Prostate gland (tissue), 2 donors: ENCODE results near the gene NOB1. TPM values are rescaled to one million over a fixed set of nuclear protein-coding genes. Genes with fewer than 3 reads are reported as not detected.

Experiments
- DNase-seq: peaks from one replicate; pipeline ENCODE4 v3.0.0-alpha.2; 2019; ENCODE audit warnings: low spot score
- H3K27ac ChIP-seq, 2 donors: fragments of 200-600 bp; sonication (generic); 2 replicates each; pipeline ENCODE4 v1.5.1; 2017 to 2019
- H3K27me3 ChIP-seq: fragments of 200-600 bp; sonication (generic); replicated peaks from 2 replicates; pipeline ENCODE4 v1.5.1; 2019; ENCODE audit not compliant: insufficient read depth
- H3K36me3 ChIP-seq, 2 donors: fragments of 200-600 bp; sonication (generic); 1 replicate in 1 of 2; 2 replicates in 1 of 2; pipeline versions ENCODE4 v1.5.1 to v1.8.1; 2017 to 2019
- H3K4me1 ChIP-seq: fragments of 200-600 bp; sonication (generic); replicated peaks from 2 replicates; pipeline ENCODE4 v1.5.1; 2019
- H3K4me3 ChIP-seq, 2 donors: fragments of 200-600 bp; sonication (generic); 2 replicates each; pipeline ENCODE4 v1.5.1; 2017 to 2019
- H3K9me3 ChIP-seq: fragments of 200-600 bp; sonication (generic); 2 replicates; pipeline ENCODE4 v1.5.1; 2017
- CTCF ChIP-seq, 4 experiments: fragments of 200-600 bp in 2 of 4; fragments of 450-650 bp in 2 of 4; sonication (generic) in 2 of 4; IDR thresholded peaks; 1 replicate in 3 of 4; 2 replicates in 1 of 4; pipeline ENCODE4 v1.5.1; 2016 to 2019; ENCODE audit warnings: antibody characterized with exemption in 4 of 4, mild to moderate bottlenecking in 2 of 4, moderate library complexity in 2 of 4
- POLR2A ChIP-seq: fragments of 450-650 bp; IDR thresholded peaks from one replicate; pipeline ENCODE4 v1.6.1; 2016; ENCODE audit warnings: antibody characterized with exemption, mild to moderate bottlenecking
- POLR2AphosphoS5 ChIP-seq: sonication (generic); formaldehyde crosslinking; IDR thresholded peaks from one replicate; pipeline ENCODE4 v1.6.1; 2017; ENCODE audit warnings: antibody characterized with exemption
- WGBS: methylation state at CpG from one replicate; pipeline ENCODE4 v1.1.5; 2018; 5-methylcytosine and 5-hydroxymethylcytosine counted together
- intact Hi-C: fragments of 100-400 bp; cut with DNase I; formaldehyde crosslinking; loops from one replicate; pipeline ENCODE4 v1.14.2; 2022
- total RNA-seq, 2 donors: library from RNA; depleted of rRNA; stranded (reverse); fragments of >200 nt; gene quantifications; one replicate each; pipeline ENCODE4 v1.1.0, GENCODE V29; 2016

Gene NOB1
- total RNA-seq, 2 donors from 2014 or later, result 29.8 to 44.1 TPM

DNA sequence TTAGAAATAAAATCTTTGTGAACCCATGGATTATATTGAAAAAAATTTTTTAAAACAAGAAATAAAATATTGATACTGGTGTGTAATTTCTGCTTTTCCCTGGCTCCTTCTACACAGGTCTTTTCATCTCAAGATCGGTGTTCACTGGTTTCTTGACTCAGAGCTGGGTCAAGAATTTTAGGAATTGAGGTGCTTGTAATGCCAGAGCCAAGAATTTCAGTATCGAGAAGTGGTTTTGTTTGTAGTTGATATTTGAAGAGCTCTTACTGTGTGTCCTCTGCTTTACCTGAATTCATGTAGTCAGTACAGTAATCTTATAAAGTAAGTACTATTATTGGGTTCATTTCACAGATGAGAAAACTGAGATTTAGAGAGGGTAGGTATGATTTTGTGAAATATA lies 14.7 kb upstream of the NOB1 start:
- no peak for DNase-seq
- H3K36me3 ChIP-seq, result no peaks in the 10 kb centered on the region
- no peak overlapping the region for H3K27ac ChIP-seq
- WGBS, result 56% methylated on average over 2 of the region's 2 CpGs
- TF ChIP-seq POLR2AphosphoS5, result no peak
- no peak for TF ChIP-seq POLR2A
- no peak for TF ChIP-seq CTCF (IDR thresholded peaks at IDR 0.05)
- no peaks in the 10 kb centered on the region for H3K4me1 ChIP-seq
- no peaks in the 10 kb centered on the region for H3K27me3 ChIP-seq
- H3K9me3 ChIP-seq, result no peaks in the 10 kb centered on the region
- no peak overlapping the region for H3K4me3 ChIP-seq
- intact Hi-C loops, result no loop called here

- Histone ChIP-seq H3K27me3 (no peaks in the 10 kb centered on the region), H3K9me3 (no peaks in the 10 kb centered on the region), H3K4me1 (no peaks in the 10 kb centered on the region), H3K4me3 (no peak overlapping the region), H3K27ac (no peak overlapping the region), H3K36me3 (no peaks in the 10 kb centered on the region)
- no peak for TF ChIP-seq POLR2A
- TF ChIP-seq POLR2AphosphoS5, result no peak
- no peak for TF ChIP-seq CTCF (IDR thresholded peaks at IDR 0.05)
- no peak for DNase-seq
- intact Hi-C loops, result no loop called here
- 90% methylated on average over 6 of the region's 6 CpGs for WGBS
Observed at GRCh38 chr16:69768666-69769065, 13.9 kb upstream of the NOB1 start.

GRCh38 chr16:69767459-69768229 lies 12.9 kb upstream of the NOB1 start:
- Histone ChIP-seq H3K9me3 (no peaks in the 10 kb centered on the region), H3K36me3 (no peaks in the 10 kb centered on the region), H3K4me1 (no peaks in the 10 kb centered on the region), H3K4me3 (no peak overlapping the region), H3K27ac (no peak overlapping the region), H3K27me3 (no peaks in the 10 kb centered on the region)
- 77% methylated on average over 5 of the region's 5 CpGs for WGBS
- no peak for TF ChIP-seq CTCF (IDR thresholded peaks at IDR 0.05)
- TF ChIP-seq POLR2A, result no peak
- no peak for TF ChIP-seq POLR2AphosphoS5
- DNase-seq, result no peak
- intact Hi-C loops, result no loop called here

GRCh38 chr16:69763599-69763942 lies 8.8 kb upstream of the NOB1 start:
- Histone ChIP-seq H3K4me1 (peaks cover 4% of the 10 kb centered on the region), H3K36me3 (no peaks in the 10 kb centered on the region), H3K27ac (peak overlapping the region; percentile 89), H3K27me3 (no peaks in the 10 kb centered on the region), H3K9me3 (no peaks in the 10 kb centered on the region), H3K4me3 (no peak overlapping the region)
- WGBS, result 19% methylated on average over 5 of the region's 5 CpGs
- DNase-seq, result peak; percentile 39
- TF ChIP-seq POLR2AphosphoS5 (peak; percentile 56), POLR2A (no peak), CTCF (IDR thresholded peaks at IDR 0.05) (no peak)
- intact Hi-C loops, result no loop called here
